GM19351 (cell line): ENCODE results near the gene PCDHA4.
"Not testable (repeated sequence)": the region's sequence is repeated elsewhere in the genome, so short reads cannot be mapped to it uniquely, and the experiment has no call there.

ENCODE experiments used
- ATAC-seq: cut with Tn5 transposase; IDR thresholded peaks from one replicate; pipeline ENCODE4 v1.9.1; 2021; ENCODE audit warnings: mild to moderate bottlenecking, moderate library complexity; ENCODE audit not compliant: unreplicated experiment

PCDHA4 gene

GRCh38 chr5:140806834-140807775 is at the start of gene PCDHA4:
TSS of gene PCDHA4 (plus strand) at chr5:140807068.
- ATAC-seq: no peak

- no peak for ATAC-seq
Observed at GRCh38 chr5:140764177-140764973, 42.5 kb upstream of the PCDHA4 start.

GRCh38 chr5:140767444-140767843 is 39.4 kb upstream of the PCDHA4 start:
- no peak for ATAC-seq

DNA sequence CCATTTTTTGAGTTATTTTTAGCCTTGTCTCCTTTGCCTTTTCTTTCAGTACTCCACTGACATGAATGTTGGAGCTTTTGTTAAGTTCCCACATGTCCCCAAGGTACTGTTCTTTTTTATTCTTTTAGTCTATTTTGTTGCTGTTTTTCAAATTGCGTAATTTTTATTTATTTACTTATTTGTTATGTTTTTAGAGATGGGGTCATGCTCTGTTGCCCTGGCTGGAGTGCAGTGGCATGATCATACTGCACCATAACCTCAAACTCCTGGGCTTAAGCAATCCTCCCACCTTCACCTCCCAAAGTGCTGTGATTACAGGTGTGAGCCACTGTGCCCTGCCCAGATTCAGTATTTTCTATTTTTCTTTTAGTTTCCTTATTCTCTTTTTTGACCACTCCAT is 26.4 kb upstream of the PCDHA4 start:
- no peak for ATAC-seq

GRCh38 chr5:140785905-140786686 is 20.8 kb upstream of the PCDHA4 start, which contains the start of gene PCDHA1:
TSS of gene PCDHA1 (plus strand) at chr5:140786140.
- ATAC-seq: no peak

- ATAC-seq: not testable (repeated sequence)
Observed at GRCh38 chr5:140787422-140787821, 19.4 kb upstream of the PCDHA4 start.

DNA sequence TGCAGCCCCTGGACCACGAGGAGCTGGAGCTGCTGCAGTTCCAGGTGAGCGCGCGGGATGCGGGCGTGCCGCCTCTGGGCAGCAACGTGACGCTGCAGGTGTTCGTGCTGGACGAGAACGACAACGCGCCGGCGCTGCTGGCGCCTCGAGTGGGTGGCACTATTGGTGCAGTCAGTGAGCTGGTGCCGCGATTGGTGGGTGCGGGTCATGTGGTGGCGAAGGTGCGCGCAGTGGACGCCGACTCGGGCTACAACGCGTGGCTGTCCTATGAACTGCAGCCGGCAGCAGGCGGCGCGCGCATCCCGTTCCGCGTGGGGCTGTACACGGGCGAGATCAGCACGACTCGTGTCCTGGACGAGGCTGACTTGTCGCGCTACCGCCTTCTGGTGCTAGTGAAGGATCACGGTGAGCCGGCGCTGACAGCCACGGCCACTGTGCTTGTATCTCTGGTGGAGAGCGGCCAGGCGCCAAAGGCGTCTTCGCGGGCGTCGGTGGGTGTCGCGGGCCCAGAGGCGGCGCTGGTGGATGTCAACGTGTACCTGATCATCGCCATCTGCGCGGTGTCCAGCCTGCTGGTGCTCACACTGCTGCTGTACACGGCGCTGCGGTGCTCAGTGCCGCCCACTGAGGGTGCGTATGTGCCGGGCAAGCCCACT is 18.9 kb upstream of the PCDHA4 start:
- ATAC-seq: not testable (repeated sequence)

GRCh38 chr5:140791089-140791488 is 15.8 kb upstream of the PCDHA4 start:
- ATAC-seq: no peak

DNA sequence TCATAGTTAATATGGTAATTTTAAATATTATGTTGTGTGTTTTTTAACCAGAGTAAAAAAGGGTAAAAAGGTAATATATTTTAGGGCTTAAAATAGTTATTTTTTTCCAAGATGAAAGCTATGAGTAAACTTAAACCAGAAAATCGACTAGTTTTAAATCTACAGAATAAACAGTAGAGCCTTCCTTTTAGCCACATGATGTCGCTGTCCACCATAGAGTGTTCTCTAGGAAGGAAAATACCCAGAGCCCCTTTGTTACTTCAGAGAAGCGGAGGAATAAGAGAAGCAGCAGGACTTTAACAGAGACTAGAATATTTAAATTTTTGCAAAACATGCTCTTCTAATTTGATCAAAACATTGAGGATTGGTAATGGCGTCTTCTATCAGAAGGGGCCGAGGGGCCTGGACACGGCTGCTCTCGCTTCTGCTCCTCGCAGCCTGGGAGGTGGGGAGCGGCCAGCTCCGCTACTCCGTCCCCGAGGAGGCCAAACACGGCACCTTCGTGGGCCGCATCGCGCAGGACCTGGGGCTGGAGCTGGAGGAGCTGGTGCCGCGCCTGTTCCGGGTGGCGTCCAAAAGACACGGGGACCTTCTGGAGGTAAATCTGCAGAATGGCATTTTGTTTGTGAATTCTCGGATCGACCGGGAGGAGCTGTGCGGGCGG is 12.1 kb upstream of the PCDHA4 start, which contains the start of gene PCDHA2:
Gene PCDHA2, plus strand, starts transcription at position 258 of the 664 bp plus-strand sequence.
- no peak for ATAC-seq

DNA sequence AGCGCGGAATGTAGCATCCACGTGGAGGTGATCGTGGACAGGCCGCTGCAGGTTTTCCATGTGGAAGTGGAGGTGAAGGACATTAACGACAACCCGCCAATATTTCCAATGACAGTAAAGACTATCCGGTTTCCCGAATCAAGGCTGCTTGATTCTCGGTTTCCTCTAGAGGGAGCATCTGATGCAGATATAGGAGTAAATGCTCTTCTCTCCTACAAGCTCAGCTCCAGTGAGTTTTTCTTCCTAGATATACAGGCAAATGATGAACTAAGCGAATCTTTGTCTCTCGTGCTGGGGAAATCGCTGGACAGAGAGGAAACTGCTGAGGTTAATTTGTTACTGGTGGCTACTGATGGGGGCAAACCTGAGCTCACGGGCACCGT is 11.6 kb upstream of the PCDHA4 start:
- ATAC-seq: no peak

- not testable (repeated sequence) for ATAC-seq
Observed at GRCh38 chr5:140796072-140796717, 10.7 kb upstream of the PCDHA4 start.

DNA sequence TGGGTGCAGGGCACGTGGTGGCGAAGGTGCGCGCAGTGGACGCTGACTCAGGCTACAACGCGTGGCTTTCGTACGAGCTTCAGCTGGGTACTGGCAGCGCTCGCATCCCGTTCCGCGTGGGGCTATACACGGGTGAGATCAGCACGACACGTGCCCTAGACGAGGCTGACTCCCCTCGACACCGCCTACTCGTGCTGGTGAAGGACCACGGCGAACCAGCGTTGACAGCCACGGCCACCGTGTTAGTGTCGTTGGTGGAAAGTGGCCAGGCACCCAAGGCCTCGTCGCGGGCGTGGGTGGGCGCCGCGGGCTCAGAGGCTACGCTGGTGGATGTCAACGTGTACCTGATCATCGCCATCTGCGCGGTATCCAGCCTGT is 10.2 kb upstream of the PCDHA4 start:
- no peak for ATAC-seq

GRCh38 chr5:140800816-140801493 is 5.9 kb upstream of the PCDHA4 start, which contains the start of gene PCDHA3:
TSS of gene PCDHA3 (plus strand) at chr5:140801057.
- no peak for ATAC-seq

- no peak for ATAC-seq
Observed at GRCh38 chr5:140801494-140801841, 5.4 kb upstream of the PCDHA4 start.

DNA sequence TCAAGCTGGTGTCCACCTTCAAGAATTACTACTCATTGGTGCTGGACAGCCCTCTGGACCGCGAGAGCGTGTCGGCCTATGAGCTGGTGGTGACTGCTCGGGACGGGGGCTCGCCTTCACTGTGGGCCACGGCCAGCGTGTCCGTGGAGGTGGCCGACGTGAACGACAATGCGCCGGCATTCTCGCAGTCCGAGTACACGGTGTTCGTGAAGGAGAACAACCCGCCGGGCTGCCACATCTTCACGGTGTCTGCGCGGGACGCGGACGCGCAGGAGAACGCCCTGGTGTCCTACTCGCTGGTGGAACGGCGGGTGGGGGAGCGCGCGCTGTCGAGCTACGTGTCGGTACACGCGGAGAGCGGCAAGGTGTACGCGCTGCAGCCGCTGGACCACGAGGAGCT is 4.5 kb upstream of the PCDHA4 start:
- ATAC-seq: not testable (repeated sequence)

GRCh38 chr5:140802781-140803271 is 4.0 kb upstream of the PCDHA4 start:
- ATAC-seq: no peak

GRCh38 chr5:140808241-140808888 is 1.5 kb downstream of the PCDHA4 start:
- ATAC-seq: not testable (repeated sequence)

DNA sequence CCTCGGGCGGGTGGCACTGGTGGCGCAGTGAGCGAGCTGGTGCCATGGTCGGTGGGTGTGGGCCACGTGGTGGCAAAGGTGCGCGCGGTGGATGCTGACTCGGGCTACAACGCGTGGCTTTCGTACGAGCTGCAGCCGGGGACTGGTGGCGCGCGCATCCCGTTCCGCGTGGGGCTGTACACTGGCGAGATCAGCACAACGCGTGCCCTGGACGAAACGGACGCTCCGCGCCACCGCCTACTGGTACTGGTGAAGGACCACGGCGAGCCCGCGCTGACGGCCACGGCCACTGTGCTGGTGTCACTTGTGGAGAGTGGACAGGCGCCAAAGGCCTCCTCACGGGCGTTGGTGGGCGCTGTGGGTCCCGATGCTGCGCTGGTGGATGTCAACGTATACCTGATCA is 2.0 kb downstream of the PCDHA4 start:
- ATAC-seq: no peak
